Measurements from ENCODE around the gene GOLM1. TPM values are rescaled to one million over a fixed set of nuclear protein-coding genes. Genes with fewer than 3 reads are reported as not detected.
A peak's percentile ranks its signal among the peaks of the same experiment; 100 is the strongest.

Gene GOLM1
- total and polyA plus RNA-seq, 9 donors, result 38.0 to 85.9 (median 59.8) TPM

- Histone ChIP-seq H3K4me1 (ENCODE audit: control insufficient read depth, insufficient read depth, low read length) (peaks cover 6% of the 10 kb centered on the region), H3K4me3 (ENCODE audit: low read length) (no peak overlapping the region), H3K27ac (ENCODE audit: low read length) (no peak overlapping the region), H3K27me3 (ENCODE audit: control insufficient read depth, insufficient read depth, low read length) (no peaks in the 10 kb centered on the region), H3K36me3 (ENCODE audit: control insufficient read depth, insufficient read depth, low read length) (no peaks in the 10 kb centered on the region), H3K9me3 (replicated peaks; ENCODE audit: control insufficient read depth, low read depth, low read length) (no peaks in the 10 kb centered on the region)
- DNase-seq, result peak; percentile 48
- WGBS (ENCODE audit: insufficient coverage), result 17% methylated on average over 6 of the region's 11 CpGs
Measured at GRCh38 chr9:86126998-86127972, 27.9 kb upstream of the GOLM1 start.

GRCh38 chr9:86122311-86122710 is 23.0 kb upstream of the GOLM1 start:
- no peak overlapping the region for H3K27ac ChIP-seq (ENCODE audit: low read length)
- peaks cover 4% of the 10 kb centered on the region for H3K4me1 ChIP-seq (ENCODE audit: control insufficient read depth, insufficient read depth, low read length)
- H3K36me3 ChIP-seq (ENCODE audit: control insufficient read depth, insufficient read depth, low read length), result no peaks in the 10 kb centered on the region
- no peak for DNase-seq
- no peak overlapping the region for H3K4me3 ChIP-seq (ENCODE audit: low read length)
- no peaks in the 10 kb centered on the region for H3K9me3 ChIP-seq (replicated peaks; ENCODE audit: control insufficient read depth, low read depth, low read length)
- WGBS (ENCODE audit: insufficient coverage), result 89% methylated on average over 1 of the region's 2 CpGs
- no peaks in the 10 kb centered on the region for H3K27me3 ChIP-seq (ENCODE audit: control insufficient read depth, insufficient read depth, low read length)

- H3K27ac ChIP-seq (ENCODE audit: low read length), result no peak overlapping the region
- H3K4me1 ChIP-seq (ENCODE audit: control insufficient read depth, insufficient read depth, low read length), result no peaks in the 10 kb centered on the region
- no peaks in the 10 kb centered on the region for H3K36me3 ChIP-seq (ENCODE audit: control insufficient read depth, insufficient read depth, low read length)
- H3K9me3 ChIP-seq (replicated peaks; ENCODE audit: control insufficient read depth, low read depth, low read length), result no peaks in the 10 kb centered on the region
- no peak for DNase-seq
- H3K4me3 ChIP-seq (ENCODE audit: low read length), result no peak overlapping the region
- H3K27me3 ChIP-seq (ENCODE audit: control insufficient read depth, insufficient read depth, low read length), result no peaks in the 10 kb centered on the region
- WGBS (ENCODE audit: insufficient coverage), result 80% methylated on average over 2 of the region's 5 CpGs
Measured at GRCh38 chr9:86119457-86119856, 20.1 kb upstream of the GOLM1 start.

GRCh38 chr9:86116425-86116824 is 17.1 kb upstream of the GOLM1 start:
- Histone ChIP-seq H3K36me3 (ENCODE audit: control insufficient read depth, insufficient read depth, low read length) (no peaks in the 10 kb centered on the region), H3K27ac (ENCODE audit: low read length) (no peak overlapping the region), H3K4me3 (ENCODE audit: low read length) (no peak overlapping the region), H3K27me3 (ENCODE audit: control insufficient read depth, insufficient read depth, low read length) (no peaks in the 10 kb centered on the region), H3K4me1 (ENCODE audit: control insufficient read depth, insufficient read depth, low read length) (no peaks in the 10 kb centered on the region), H3K9me3 (replicated peaks; ENCODE audit: control insufficient read depth, low read depth, low read length) (no peaks in the 10 kb centered on the region)
- 77% methylated on average over 5 of the region's 9 CpGs for whole genome bisulfite sequencing (ENCODE audit: insufficient coverage)
- no peak for DNase-seq

GRCh38 chr9:86115886-86116285 is 16.5 kb upstream of the GOLM1 start:
- no peak for DNase-seq
- WGBS (ENCODE audit: insufficient coverage), result 70% methylated on average over 2 of the region's 9 CpGs
- Histone ChIP-seq H3K27me3 (ENCODE audit: control insufficient read depth, insufficient read depth, low read length) (no peaks in the 10 kb centered on the region), H3K9me3 (replicated peaks; ENCODE audit: control insufficient read depth, low read depth, low read length) (no peaks in the 10 kb centered on the region), H3K36me3 (ENCODE audit: control insufficient read depth, insufficient read depth, low read length) (no peaks in the 10 kb centered on the region), H3K4me3 (ENCODE audit: low read length) (no peak overlapping the region), H3K4me1 (ENCODE audit: control insufficient read depth, insufficient read depth, low read length) (no peaks in the 10 kb centered on the region), H3K27ac (ENCODE audit: low read length) (no peak overlapping the region)

- Histone ChIP-seq H3K36me3 (ENCODE audit: control insufficient read depth, insufficient read depth, low read length) (no peaks in the 10 kb centered on the region), H3K27ac (ENCODE audit: low read length) (no peak overlapping the region), H3K4me3 (ENCODE audit: low read length) (no peak overlapping the region), H3K27me3 (ENCODE audit: control insufficient read depth, insufficient read depth, low read length) (no peaks in the 10 kb centered on the region), H3K4me1 (ENCODE audit: control insufficient read depth, insufficient read depth, low read length) (no peaks in the 10 kb centered on the region), H3K9me3 (replicated peaks; ENCODE audit: control insufficient read depth, low read depth, low read length) (no peaks in the 10 kb centered on the region)
- WGBS (ENCODE audit: insufficient coverage), result 87% methylated on average over 5 of the region's 5 CpGs
- no peak for DNase-seq
Measured at GRCh38 chr9:86112057-86112456, 12.7 kb upstream of the GOLM1 start.

- Histone ChIP-seq H3K9me3 (replicated peaks; ENCODE audit: control insufficient read depth, low read depth, low read length) (no peaks in the 10 kb centered on the region), H3K4me3 (ENCODE audit: low read length) (no peak overlapping the region), H3K27ac (ENCODE audit: low read length) (no peak overlapping the region), H3K4me1 (ENCODE audit: control insufficient read depth, insufficient read depth, low read length) (peaks cover 11% of the 10 kb centered on the region), H3K36me3 (ENCODE audit: control insufficient read depth, insufficient read depth, low read length) (no peaks in the 10 kb centered on the region), H3K27me3 (ENCODE audit: control insufficient read depth, insufficient read depth, low read length) (no peaks in the 10 kb centered on the region)
- WGBS (ENCODE audit: insufficient coverage), result 92% methylated on average over 2 of the region's 3 CpGs
- no peak for DNase-seq
Measured at GRCh38 chr9:86102626-86103025, 3.3 kb upstream of the GOLM1 start.

GRCh38 chr9:86099701-86100364 is 475 bp upstream of the GOLM1 start:
- WGBS (ENCODE audit: insufficient coverage), result 0% methylated on average over 21 of the region's 45 CpGs
- DNase-seq, result peak; percentile 89

GRCh38 chr9:86097510-86098224 is 1.7 kb downstream of the GOLM1 start:
- peak overlapping the region; percentile 74 for H3K4me3 ChIP-seq (ENCODE audit: low read length)
- H3K9me3 ChIP-seq (replicated peaks; ENCODE audit: control insufficient read depth, low read depth, low read length), result no peaks in the 10 kb centered on the region
- DNase-seq, result no peak
- no peak overlapping the region for H3K27ac ChIP-seq (ENCODE audit: low read length)
- no peaks in the 10 kb centered on the region for H3K27me3 ChIP-seq (ENCODE audit: control insufficient read depth, insufficient read depth, low read length)
- H3K4me1 ChIP-seq (ENCODE audit: control insufficient read depth, insufficient read depth, low read length), result peaks cover 14% of the 10 kb centered on the region
- 86% methylated on average over 6 of the region's 10 CpGs for WGBS (ENCODE audit: insufficient coverage)
- H3K36me3 ChIP-seq (ENCODE audit: control insufficient read depth, insufficient read depth, low read length), result peaks cover under 1% of the 10 kb centered on the region

More at GRCh38 chr9:86099701-86100364, 475 bp upstream of the GOLM1 start:
- H3K9me3 ChIP-seq (replicated peaks; ENCODE audit: control insufficient read depth, low read depth, low read length), result no peaks in the 10 kb centered on the region
- H3K27me3 ChIP-seq (ENCODE audit: control insufficient read depth, insufficient read depth, low read length), result no peaks in the 10 kb centered on the region
- H3K4me1 ChIP-seq (ENCODE audit: control insufficient read depth, insufficient read depth, low read length), result peaks cover 14% of the 10 kb centered on the region
- H3K36me3 ChIP-seq (ENCODE audit: control insufficient read depth, insufficient read depth, low read length), result no peaks in the 10 kb centered on the region
- peak overlapping the region; percentile 86 for H3K27ac ChIP-seq (ENCODE audit: low read length)
- H3K4me3 ChIP-seq (ENCODE audit: low read length), result peak overlapping the region; percentile 61

- H3K4me1 ChIP-seq (ENCODE audit: control insufficient read depth, insufficient read depth, low read length), result peaks cover 14% of the 10 kb centered on the region
- no CpG with 5 or more reads among the region's 2 CpGs for WGBS (ENCODE audit: insufficient coverage)
- peaks cover 3% of the 10 kb centered on the region for H3K36me3 ChIP-seq (ENCODE audit: control insufficient read depth, insufficient read depth, low read length)
- H3K4me3 ChIP-seq (ENCODE audit: low read length), result no peak overlapping the region
- H3K27me3 ChIP-seq (ENCODE audit: control insufficient read depth, insufficient read depth, low read length), result no peaks in the 10 kb centered on the region
- no peak overlapping the region for H3K27ac ChIP-seq (ENCODE audit: low read length)
- H3K9me3 ChIP-seq (replicated peaks; ENCODE audit: control insufficient read depth, low read depth, low read length), result no peaks in the 10 kb centered on the region
- DNase-seq, result no peak
Measured at GRCh38 chr9:86096386-86096785, 3.0 kb downstream of the GOLM1 start.

Data from muscle of leg (tissue), 11 donors.